Skin of body (tissue), 2 donors: ENCODE results near the gene MAD2L2. TPM values are rescaled to one million over a fixed set of nuclear protein-coding genes. Genes with fewer than 3 reads are reported as not detected.

Source experiments
- DNase-seq: peaks from one replicate; lab custom pipeline; 2025; lab: John Stamatoyannopoulos, UW
- total RNA-seq: library from RNA; depleted of rRNA; stranded (reverse); fragments of >200 nt; gene quantifications from one replicate; pipeline ENCODE4 v1.2.3, GENCODE V29; 2014

Gene MAD2L2
- total RNA-seq, 1 donor from 2014 or later: 21.6 TPM

DNA sequence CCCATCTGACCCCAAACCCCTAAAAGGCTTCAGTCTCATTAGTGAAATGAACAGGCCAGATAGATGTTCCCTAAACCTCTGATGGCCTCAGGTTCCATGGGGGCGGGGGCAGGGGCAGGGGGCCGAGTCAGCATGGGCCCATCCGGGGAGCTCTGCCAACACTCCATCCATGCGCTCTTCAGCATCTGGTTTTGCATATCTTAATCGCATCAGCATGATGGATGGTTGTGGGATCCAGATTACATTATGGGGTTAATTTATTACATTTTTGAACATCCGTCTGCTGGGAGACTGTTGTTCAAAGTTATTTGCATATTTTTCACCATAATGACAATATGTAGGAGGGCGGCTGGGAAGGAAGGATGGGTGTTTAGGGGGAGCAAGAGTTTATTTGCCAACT lies 3.1 kb upstream of the MAD2L2 start:
- DNase-seq: no peak

DNA sequence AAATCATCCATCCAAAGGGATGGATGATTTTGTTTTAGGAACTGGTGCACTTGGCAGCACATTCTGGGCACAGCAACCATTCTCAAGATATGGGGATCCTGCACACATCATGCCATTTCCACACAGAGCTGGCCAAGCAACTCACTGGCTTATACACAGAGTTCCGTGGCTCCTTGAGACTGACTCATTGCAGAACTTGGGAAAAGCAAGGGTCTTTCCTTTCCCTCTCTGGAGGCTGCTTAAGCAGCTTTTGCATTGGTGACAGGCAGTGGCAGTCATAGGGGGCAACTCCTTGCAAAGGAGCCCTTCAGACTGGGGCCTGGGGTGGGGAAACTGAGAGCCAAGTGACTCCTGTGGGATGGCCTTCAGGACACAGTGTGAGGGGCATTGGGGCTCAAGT lies 1.9 kb upstream of the MAD2L2 start:
- no peak for DNase-seq

- DNase-seq: no peak
Observed at GRCh38 chr1:11682287-11682771, 1.4 kb upstream of the MAD2L2 start.

- DNase-seq: peak; percentile 70
Observed at GRCh38 chr1:11680270-11681070, 478 bp downstream of the MAD2L2 start.

- no peak for DNase-seq
Observed at GRCh38 chr1:11678442-11678841, 2.5 kb downstream of the MAD2L2 start.

GRCh38 chr1:11676386-11677103 lies 4.4 kb downstream of the MAD2L2 start:
- DNase-seq: no peak

DNA sequence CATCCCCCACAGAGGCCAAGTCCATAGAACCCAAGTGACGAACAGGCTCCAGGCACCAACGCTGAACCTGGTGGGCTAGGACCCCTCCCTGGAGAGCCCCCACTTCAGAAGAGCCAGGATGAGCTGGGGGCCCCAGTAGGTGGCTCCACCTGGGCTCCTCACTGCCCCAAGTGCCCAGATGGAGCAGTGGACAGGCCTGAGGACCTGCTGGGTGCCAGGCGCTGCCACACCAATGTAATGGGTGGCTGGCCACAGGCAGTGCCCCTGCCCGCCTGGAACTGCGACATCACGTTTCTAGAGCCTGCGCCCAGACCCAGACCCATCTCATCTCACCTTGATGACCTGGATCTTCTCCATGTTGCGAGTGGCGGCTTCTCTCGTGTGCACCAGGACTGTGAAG lies 5.6 kb downstream of the MAD2L2 start:
- DNase-seq: no peak

- no peak for DNase-seq
Observed at GRCh38 chr1:11674488-11674887, 6.5 kb downstream of the MAD2L2 start.

DNA sequence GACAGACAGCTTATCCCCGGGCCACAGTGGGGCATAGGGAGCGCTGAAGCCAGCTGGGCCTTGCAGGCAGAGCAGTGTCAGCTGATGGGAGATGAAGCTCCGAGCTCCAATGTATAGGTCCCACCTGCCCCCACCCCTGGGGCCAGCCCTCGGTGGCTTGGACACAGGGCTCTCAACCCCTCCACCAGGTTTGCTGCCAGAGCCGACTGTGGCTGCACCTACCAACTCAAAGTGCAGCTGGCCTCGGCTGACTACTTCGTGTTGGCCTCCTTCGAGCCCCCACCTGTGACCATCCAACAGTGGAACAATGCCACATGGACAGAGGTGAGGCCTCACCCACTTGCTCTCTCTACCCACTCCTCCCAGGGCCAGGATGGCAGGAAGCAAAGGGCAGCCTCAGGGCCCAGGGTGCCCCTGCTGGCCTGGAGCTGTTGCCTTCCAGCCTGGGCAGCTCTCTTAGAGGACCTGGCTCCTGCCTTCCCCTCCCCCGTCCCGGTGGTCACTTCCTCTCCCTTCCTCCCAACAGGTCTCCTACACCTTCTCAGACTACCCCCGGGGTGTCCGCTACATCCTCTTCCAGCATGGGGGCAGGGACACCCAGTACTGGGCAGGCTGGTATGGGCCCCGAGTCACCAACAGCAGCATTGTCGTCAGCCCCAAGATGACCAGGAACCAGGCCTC lies 7.7 kb downstream of the MAD2L2 start:
- no peak for DNase-seq

GRCh38 chr1:11671544-11672286 lies 9.2 kb downstream of the MAD2L2 start:
- DNase-seq: no peak

GRCh38 chr1:11671205-11671543 lies 9.8 kb downstream of the MAD2L2 start:
- no peak for DNase-seq

DNA sequence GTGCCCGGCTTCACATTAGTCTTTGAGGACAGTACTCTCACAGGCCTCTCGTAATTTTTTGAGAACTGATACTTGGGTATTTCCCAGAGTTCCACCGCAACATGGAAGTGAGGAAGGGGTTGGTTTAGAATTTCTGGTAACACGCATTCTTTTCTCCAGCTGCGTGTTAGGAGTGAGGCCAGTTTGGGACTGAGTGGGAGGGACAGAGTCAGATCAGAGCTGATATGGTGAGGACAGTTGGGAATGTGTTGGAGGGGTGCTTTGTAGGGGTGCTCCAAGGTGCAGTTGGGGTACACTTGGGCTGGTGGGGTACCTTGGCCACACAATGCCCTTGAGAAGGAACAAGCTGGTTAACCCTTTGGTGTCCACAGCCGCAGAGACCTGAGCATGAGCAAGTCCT lies 10.2 kb downstream of the MAD2L2 start:
- DNase-seq: no peak

DNA sequence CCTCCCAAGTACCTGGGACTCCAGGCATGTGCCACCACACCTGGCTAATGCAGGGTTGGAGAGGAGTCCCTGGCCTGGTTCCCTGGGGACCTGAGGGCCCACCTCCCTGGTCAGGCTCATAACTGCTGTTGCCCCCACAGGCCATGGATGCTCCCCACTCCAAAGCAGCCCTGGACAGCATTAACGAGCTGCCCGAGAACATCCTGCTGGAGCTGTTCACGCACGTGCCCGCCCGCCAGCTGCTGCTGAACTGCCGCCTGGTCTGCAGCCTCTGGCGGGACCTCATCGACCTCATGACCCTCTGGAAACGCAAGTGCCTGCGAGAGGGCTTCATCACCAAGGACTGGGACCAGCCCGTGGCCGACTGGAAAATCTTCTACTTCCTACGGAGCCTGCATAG lies 12.4 kb downstream of the MAD2L2 start:
- DNase-seq: no peak

- no peak for DNase-seq
Observed at GRCh38 chr1:11664336-11665065, 16.4 kb downstream of the MAD2L2 start.

- DNase-seq: no peak
Observed at GRCh38 chr1:11661103-11661502, 19.8 kb downstream of the MAD2L2 start.

DNA sequence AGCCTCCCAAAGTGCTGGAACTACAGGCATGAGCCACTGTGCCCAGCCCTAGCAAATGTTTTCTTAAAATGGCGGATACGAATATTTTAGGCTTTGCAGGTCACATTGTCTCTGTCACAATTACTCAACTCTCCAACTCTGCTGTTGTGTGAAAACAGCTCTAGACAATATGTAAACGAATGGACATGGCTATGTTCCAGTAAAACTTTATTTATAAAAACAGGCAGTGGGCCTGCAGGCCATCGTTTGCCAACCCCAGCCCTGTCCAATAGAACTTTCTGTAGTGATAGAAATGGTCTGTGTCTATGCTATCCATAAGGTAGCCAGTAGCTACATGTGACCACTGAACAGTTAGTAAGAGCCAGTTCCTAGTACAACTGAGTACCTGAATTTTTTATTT lies 21.2 kb downstream of the MAD2L2 start:
- no peak for DNase-seq

GRCh38 chr1:11658542-11658941 lies 22.4 kb downstream of the MAD2L2 start:
- no peak for DNase-seq

- no peak for DNase-seq
Observed at GRCh38 chr1:11657654-11658053, 23.3 kb downstream of the MAD2L2 start.

DNA sequence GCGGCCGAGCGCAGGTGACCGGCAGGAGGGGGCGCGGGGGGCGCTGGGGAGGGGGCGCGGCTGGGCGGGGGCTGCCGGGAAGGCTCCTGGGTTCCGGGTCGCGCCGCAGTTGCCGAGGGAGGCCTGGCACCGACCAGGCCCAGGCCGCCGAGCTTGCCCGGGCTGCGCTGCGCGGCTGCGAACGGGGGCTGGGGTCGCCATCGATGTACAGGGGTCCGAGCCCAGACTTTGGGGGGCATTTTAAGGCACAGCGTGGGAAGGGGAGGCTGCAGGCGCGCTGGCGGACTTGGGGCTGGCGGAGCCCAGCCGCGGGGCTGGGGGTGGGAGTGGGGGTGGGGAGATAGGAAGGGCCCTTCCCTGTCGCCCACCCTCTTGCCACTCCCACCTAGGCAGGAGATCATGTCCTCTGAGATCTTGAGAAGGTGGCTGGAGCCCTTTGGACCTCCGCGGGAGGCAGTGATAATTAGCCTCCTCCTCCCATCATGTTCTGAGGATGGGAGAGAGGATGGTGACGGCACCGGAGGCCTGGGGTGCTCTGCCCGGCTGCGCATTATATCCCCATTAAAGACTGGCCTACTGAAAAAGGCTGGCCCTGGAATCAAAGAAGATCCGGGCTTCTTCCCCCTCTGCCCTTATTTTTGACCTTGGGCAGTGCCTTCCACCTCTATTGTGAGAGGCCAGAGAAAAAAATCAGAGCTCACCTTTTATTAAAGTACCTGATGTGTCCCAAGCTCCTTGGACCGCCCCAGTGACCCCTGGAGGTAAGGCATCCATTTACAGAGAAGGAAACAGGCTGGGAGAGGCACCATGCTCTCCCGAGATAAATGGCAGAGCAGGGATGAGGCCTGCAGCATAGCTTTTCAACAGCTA lies 25.8 kb downstream of the MAD2L2 start:
- DNase-seq: no peak
